CD14-positive monocyte (primary cell): Measurements from ENCODE around the gene GPC6. TPM values are rescaled to one million over a fixed set of nuclear protein-coding genes. Genes with fewer than 3 reads are reported as not detected.

ENCODE experiments used
- DNase-seq, 3 donors: peaks; one replicate each; pipeline ENCODE4 v3.0.0-alpha.2; 2011 to 2022
- H2AFZ ChIP-seq: 2 replicates; pipeline ENCODE4 v1.6.0; 2012; ENCODE audit warnings: mild to moderate bottlenecking, low read depth, low read length, inconsistent platforms; ENCODE audit not compliant: insufficient read depth, poor library complexity, severe bottlenecking
- H3K27ac ChIP-seq, 2 donors: 1 replicate in 1 of 2; 2 replicates in 1 of 2; pipeline ENCODE4 v1.5.1; 2012 to 2013; ENCODE audit warnings: low read length in 2 of 2, control low read depth in 1 of 2, inconsistent platforms in 1 of 2, low read depth in 1 of 2, mild to moderate bottlenecking in 1 of 2
- H3K27me3 ChIP-seq, 2 donors: one replicate each; pipeline versions ENCODE4 v1.6.0 to v1.6.1; 2011 to 2013; ENCODE audit warnings: low read length in 2 of 2; ENCODE audit not compliant: control insufficient read depth in 2 of 2, insufficient read depth in 2 of 2
- H3K36me3 ChIP-seq, 2 donors: replicated peaks in 1 of 2; 1 replicate in 1 of 2; 2 replicates in 1 of 2; pipeline versions ENCODE4 v1.5.1 to v1.6.1; 2012 to 2013; ENCODE audit warnings: low read length in 2 of 2, control low read depth in 1 of 2, inconsistent platforms in 1 of 2, mild to moderate bottlenecking in 1 of 2; ENCODE audit not compliant: insufficient read depth in 2 of 2, control insufficient read depth in 1 of 2
- H3K4me1 ChIP-seq, 2 donors: 1 replicate in 1 of 2; 2 replicates in 1 of 2; pipeline versions ENCODE4 v1.5.1 to v1.6.1; 2012 to 2013; ENCODE audit warnings: low read length in 2 of 2, control low read depth in 1 of 2, inconsistent platforms in 1 of 2, mild to moderate bottlenecking in 1 of 2, moderate library complexity in 1 of 2; ENCODE audit not compliant: insufficient read depth in 2 of 2, control insufficient read depth in 1 of 2
- H3K4me2 ChIP-seq: replicated peaks from 2 replicates; pipeline ENCODE3; 2012; ENCODE audit warnings: low read length, moderate library complexity, mild to moderate bottlenecking; ENCODE audit not compliant: poor library complexity, severe bottlenecking; ENCODE audit errors: extremely low read depth
- H3K4me3 ChIP-seq, 3 experiments: fragments of 200-600 bp in 1 of 3; sonication (generic) in 1 of 3; replicated peaks in 1 of 3; 1 replicate in 2 of 3; 2 replicates in 1 of 3; pipeline ENCODE4 v1.5.1; 2011 to 2013; ENCODE audit warnings: low read length in 3 of 3, mild to moderate bottlenecking in 3 of 3, control low read depth in 2 of 3, low read depth in 2 of 3, inconsistent platforms in 1 of 3, moderate library complexity in 1 of 3
- H3K79me2 ChIP-seq: 2 replicates; pipeline ENCODE4 v1.6.0; 2012; ENCODE audit warnings: mild to moderate bottlenecking, control low read depth, inconsistent platforms, low read length, moderate library complexity; ENCODE audit not compliant: insufficient read depth
- H3K9ac ChIP-seq: 2 replicates; pipeline ENCODE4 v1.6.0; 2017; ENCODE audit warnings: low read length, mild to moderate bottlenecking; ENCODE audit not compliant: insufficient read depth, poor library complexity, severe bottlenecking
- H3K9me3 ChIP-seq, 2 donors: replicated peaks in 1 of 2; 1 replicate in 1 of 2; 2 replicates in 1 of 2; pipeline versions ENCODE4 v1.5.1 to v1.6.1; 2012 to 2013; ENCODE audit warnings: low read length in 2 of 2, control low read depth in 1 of 2; ENCODE audit not compliant: control insufficient read depth in 1 of 2, insufficient read depth in 1 of 2
- H4K20me1 ChIP-seq: 2 replicates; pipeline ENCODE4 v1.6.0; 2012; ENCODE audit warnings: mild to moderate bottlenecking, low read length, control low read depth, moderate library complexity; ENCODE audit not compliant: insufficient read depth
- H3K27ac Mint-ChIP-seq, 7 donors: one replicate each; pipeline ENCODE4 v1.8.0; 2020; ENCODE audit warnings: mild to moderate bottlenecking in 7 of 7, mixed read lengths in 7 of 7, moderate library complexity in 6 of 7, inconsistent platforms in 2 of 7
- H3K27me3 Mint-ChIP-seq, 3 donors: one replicate each; pipeline ENCODE4 v1.8.0; 2021 to 2022; ENCODE audit warnings: low read depth in 3 of 3, mild to moderate bottlenecking in 3 of 3, mixed read lengths in 3 of 3, moderate library complexity in 3 of 3, inconsistent platforms in 1 of 3
- H3K36me3 Mint-ChIP-seq, 2 donors: one replicate each; pipeline ENCODE4 v1.8.0; 2020; ENCODE audit warnings: mixed read lengths in 2 of 2, inconsistent platforms in 1 of 2, mild to moderate bottlenecking in 1 of 2
- H3K4me1 Mint-ChIP-seq: one replicate; pipeline ENCODE4 v1.8.0; 2020; ENCODE audit warnings: mild to moderate bottlenecking, mixed read lengths
- H3K4me3 Mint-ChIP-seq, 2 donors: one replicate each; pipeline ENCODE4 v1.8.0; 2020; ENCODE audit warnings: mild to moderate bottlenecking in 2 of 2, mixed read lengths in 2 of 2, moderate library complexity in 1 of 2
- H3K9me3 Mint-ChIP-seq, 7 donors: one replicate each; pipeline ENCODE4 v1.8.0; 2020 to 2022; ENCODE audit warnings: mixed read lengths in 7 of 7, mild to moderate bottlenecking in 6 of 7, moderate library complexity in 6 of 7, inconsistent platforms in 2 of 7
- WGBS: methylation state at CpG from one replicate; pipeline ENCODE4 v1.1.5; 2013; ENCODE audit warnings: missing lambda C conversion rate; ENCODE audit not compliant: insufficient coverage; 5-methylcytosine and 5-hydroxymethylcytosine counted together
- intact Hi-C, 2 donors: fragments of 100-400 bp; cut with micrococcal nuclease; formaldehyde crosslinking; loops; one replicate each; pipeline versions ENCODE4 v1.15.0 to v1.15.1; 2023
- polyA plus RNA-seq, 3 donors: library from polyadenylated mRNA; depleted of rRNA in 1 of 3; unstranded in 2 of 3; stranded (reverse) in 1 of 3; fragments of 300-500 nt in 2 of 3; fragments of >200 nt in 1 of 3; fragmentation: Illumina TruSeq in 2 of 3; gene quantifications; 1 replicate in 2 of 3; 2 replicates in 1 of 3; pipeline ENCODE4 v1.2.3, GENCODE V29; 2012 to 2021
- TF ChIP-seq, protein P1 (sequence below): fragments of 200-600 bp; IDR thresholded peaks from one replicate; pipeline ENCODE4 v1.8.0; 2022; ENCODE audit warnings: antibody characterized with exemption, mild to moderate bottlenecking

The GPC6 gene
- polyA plus RNA-seq, 3 donors, result not detected

DNA sequence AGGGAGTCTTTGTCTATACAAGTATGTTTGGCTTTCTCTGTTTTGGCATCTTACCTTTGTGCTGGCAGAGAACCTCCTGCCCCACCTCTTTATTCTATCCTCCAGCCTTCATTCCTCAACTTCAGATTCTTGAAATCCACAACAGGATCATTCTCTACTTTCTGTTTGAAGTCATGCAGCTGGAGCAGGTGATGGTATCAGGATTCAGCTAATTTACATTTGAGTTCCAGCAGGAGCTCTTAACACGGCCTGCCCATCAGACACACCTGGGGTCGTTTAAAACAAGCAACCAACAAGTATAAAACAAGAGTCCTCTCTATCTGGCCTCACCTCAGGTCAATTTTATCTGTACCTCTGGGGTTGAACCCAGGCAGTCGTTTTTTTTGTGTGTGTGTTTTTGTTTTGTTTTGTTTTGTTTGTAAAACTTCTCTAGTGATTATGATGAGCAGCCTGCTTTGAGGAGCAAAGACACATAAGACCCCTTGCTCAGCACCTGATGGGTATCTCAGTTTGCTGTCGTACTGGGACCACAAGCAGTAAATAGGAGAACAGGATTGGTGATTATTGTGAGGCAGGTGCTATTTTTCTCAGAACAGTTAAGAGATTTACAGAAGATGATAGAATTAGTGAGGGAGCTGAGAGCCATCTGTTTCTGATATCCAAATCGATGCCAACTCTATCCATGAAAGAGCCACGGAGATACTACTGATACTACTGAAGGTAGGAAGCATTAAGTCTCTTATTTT lies 78.4 kb downstream of the GPC6 start:
- no peak for DNase-seq
- Mint-ChIP-seq H3K4me1 (no peaks in the 10 kb centered on the region), H3K9me3 (peaks cover 2 to 15% (median 3%) of the 10 kb centered on the region in 7 donors), H3K4me3 (no peak overlapping the region), H3K27ac (no peak overlapping the region), H3K27me3 (no peaks in the 10 kb centered on the region), H3K36me3 (no peaks in the 10 kb centered on the region)
- Histone ChIP-seq H4K20me1 (no peaks in the 10 kb centered on the region), H2AFZ (no peak overlapping the region), H3K4me2 (no peak overlapping the region), H3K4me1 (no peaks in the 10 kb centered on the region), H3K36me3 (no peaks in the 10 kb centered on the region), H3K79me2 (no peaks in the 10 kb centered on the region), H3K9ac (no peak overlapping the region), H3K27ac (no peak overlapping the region), H3K4me3 (no peak overlapping the region), H3K9me3 (peaks cover 0 to 2% of the 10 kb centered on the region in 2 donors), H3K27me3 (no peaks in the 10 kb centered on the region)
- intact Hi-C loops, result no loop called here
- 74% methylated on average over 2 of the region's 6 CpGs for WGBS
- TF ChIP-seq, protein P1, sequence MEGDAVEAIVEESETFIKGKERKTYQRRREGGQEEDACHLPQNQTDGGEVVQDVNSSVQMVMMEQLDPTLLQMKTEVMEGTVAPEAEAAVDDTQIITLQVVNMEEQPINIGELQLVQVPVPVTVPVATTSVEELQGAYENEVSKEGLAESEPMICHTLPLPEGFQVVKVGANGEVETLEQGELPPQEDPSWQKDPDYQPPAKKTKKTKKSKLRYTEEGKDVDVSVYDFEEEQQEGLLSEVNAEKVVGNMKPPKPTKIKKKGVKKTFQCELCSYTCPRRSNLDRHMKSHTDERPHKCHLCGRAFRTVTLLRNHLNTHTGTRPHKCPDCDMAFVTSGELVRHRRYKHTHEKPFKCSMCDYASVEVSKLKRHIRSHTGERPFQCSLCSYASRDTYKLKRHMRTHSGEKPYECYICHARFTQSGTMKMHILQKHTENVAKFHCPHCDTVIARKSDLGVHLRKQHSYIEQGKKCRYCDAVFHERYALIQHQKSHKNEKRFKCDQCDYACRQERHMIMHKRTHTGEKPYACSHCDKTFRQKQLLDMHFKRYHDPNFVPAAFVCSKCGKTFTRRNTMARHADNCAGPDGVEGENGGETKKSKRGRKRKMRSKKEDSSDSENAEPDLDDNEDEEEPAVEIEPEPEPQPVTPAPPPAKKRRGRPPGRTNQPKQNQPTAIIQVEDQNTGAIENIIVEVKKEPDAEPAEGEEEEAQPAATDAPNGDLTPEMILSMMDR, result no peak

DNA sequence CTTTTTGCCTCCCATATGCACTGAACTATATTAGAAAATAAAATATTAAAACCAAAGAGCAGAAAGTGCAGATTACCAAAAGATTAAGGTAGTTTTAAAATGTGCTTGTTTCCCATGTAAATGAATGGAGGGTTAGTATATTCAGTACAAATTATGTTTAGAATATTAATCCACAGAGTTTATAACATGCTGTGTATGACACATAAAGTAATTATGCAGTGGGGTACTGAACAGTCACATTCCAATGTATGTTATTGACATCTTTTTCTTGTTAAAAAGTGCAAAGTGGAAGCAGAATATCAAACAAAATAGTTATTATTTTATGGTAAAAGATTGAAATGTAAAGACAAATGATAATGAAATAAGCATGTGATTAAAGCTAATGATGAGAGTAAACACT lies 79.3 kb downstream of the GPC6 start:
- Histone ChIP-seq H3K27me3 (no peaks in the 10 kb centered on the region), H3K4me1 (no peaks in the 10 kb centered on the region), H3K9ac (no peak overlapping the region), H3K4me2 (no peak overlapping the region), H2AFZ (no peak overlapping the region), H4K20me1 (no peaks in the 10 kb centered on the region), H3K27ac (no peak overlapping the region), H3K9me3 (peaks cover 0 to 2% of the 10 kb centered on the region in 2 donors), H3K36me3 (no peaks in the 10 kb centered on the region), H3K79me2 (no peaks in the 10 kb centered on the region), H3K4me3 (no peak overlapping the region)
- no peaks in the 10 kb centered on the region for H3K4me1 Mint-ChIP-seq
- DNase-seq, result no peak
- peaks cover 0 to 9% (median 3%) of the 10 kb centered on the region in 7 donors for H3K9me3 Mint-ChIP-seq
- no peak overlapping the region for H3K27ac Mint-ChIP-seq
- H3K36me3 Mint-ChIP-seq, result no peaks in the 10 kb centered on the region
- TF ChIP-seq, protein P1, result no peak
- no peak overlapping the region for H3K4me3 Mint-ChIP-seq
- intact Hi-C loops, result no loop called here
- H3K27me3 Mint-ChIP-seq, result no peaks in the 10 kb centered on the region
